ENCODE data around the gene SNRPD3. TPM values are rescaled to one million over a fixed set of nuclear protein-coding genes. Genes with fewer than 3 reads are reported as not detected.
"Not testable (repeated sequence)": the region's sequence is repeated elsewhere in the genome, so short reads cannot be mapped to it uniquely, and the experiment has no call there.

The SNRPD3 gene
- total RNA-seq, 1 experiment from 2014 or later: 270 TPM

GRCh38 chr22:24594569-24595120 is 38.8 kb downstream of the SNRPD3 start:
- ATAC-seq: no peak
- BruUV-seq (replicated peaks): no TSS peak
- H3K9me2 ChIP-seq (replicated peaks; ENCODE audit: low read length): no peaks in the 10 kb centered on the region
- H3K4me1 ChIP-seq (ENCODE audit: insufficient read depth, low read length): no peaks in the 10 kb centered on the region
- no peaks in the 10 kb centered on the region for H3K27me3 ChIP-seq (ENCODE audit: low read length)
- H3K27ac ChIP-seq (ENCODE audit: low read length): no peak overlapping the region
- ChIA-PET POLR2A (ENCODE audit: unreplicated experiment) (no interaction called here), CTCF (no interaction called here)
- no peak overlapping the region for H3K9ac ChIP-seq (ENCODE audit: low read length)
- no peaks in the 10 kb centered on the region for H3K79me2 ChIP-seq (ENCODE audit: low read length)
- no peak overlapping the region for H3K4me3 ChIP-seq (ENCODE audit: low read length)
- no peaks in the 10 kb centered on the region for H4K20me1 ChIP-seq (ENCODE audit: low read length)
- no peaks in the 10 kb centered on the region for H3F3A ChIP-seq (ENCODE audit: low read length, unreplicated experiment)
- no peak for TF ChIP-seq EZH2phosphoT487 (IDR thresholded peaks at IDR 0.05; ENCODE audit: borderline replicate concordance, low read length)
- TF ChIP-seq, protein P1, sequence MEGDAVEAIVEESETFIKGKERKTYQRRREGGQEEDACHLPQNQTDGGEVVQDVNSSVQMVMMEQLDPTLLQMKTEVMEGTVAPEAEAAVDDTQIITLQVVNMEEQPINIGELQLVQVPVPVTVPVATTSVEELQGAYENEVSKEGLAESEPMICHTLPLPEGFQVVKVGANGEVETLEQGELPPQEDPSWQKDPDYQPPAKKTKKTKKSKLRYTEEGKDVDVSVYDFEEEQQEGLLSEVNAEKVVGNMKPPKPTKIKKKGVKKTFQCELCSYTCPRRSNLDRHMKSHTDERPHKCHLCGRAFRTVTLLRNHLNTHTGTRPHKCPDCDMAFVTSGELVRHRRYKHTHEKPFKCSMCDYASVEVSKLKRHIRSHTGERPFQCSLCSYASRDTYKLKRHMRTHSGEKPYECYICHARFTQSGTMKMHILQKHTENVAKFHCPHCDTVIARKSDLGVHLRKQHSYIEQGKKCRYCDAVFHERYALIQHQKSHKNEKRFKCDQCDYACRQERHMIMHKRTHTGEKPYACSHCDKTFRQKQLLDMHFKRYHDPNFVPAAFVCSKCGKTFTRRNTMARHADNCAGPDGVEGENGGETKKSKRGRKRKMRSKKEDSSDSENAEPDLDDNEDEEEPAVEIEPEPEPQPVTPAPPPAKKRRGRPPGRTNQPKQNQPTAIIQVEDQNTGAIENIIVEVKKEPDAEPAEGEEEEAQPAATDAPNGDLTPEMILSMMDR (conservative IDR thresholded peaks at IDR 0.05; ENCODE audit: low read depth, low read length): no peak
- no peak for TF ChIP-seq EZH2 (IDR thresholded peaks at IDR 0.05; ENCODE audit: low read length, unreplicated experiment)
- H2AFZ ChIP-seq (ENCODE audit: low read length): no peak overlapping the region
- H3K36me3 ChIP-seq (ENCODE audit: low read depth, low read length): no peaks in the 10 kb centered on the region
- intact Hi-C loops (cut with micrococcal nuclease): no loop called here
- H3K9me3 ChIP-seq (ENCODE audit: low read length): no peaks in the 10 kb centered on the region
- DNase-seq: no peak
- H3K4me2 ChIP-seq (ENCODE audit: low read length): no peak overlapping the region

DNA sequence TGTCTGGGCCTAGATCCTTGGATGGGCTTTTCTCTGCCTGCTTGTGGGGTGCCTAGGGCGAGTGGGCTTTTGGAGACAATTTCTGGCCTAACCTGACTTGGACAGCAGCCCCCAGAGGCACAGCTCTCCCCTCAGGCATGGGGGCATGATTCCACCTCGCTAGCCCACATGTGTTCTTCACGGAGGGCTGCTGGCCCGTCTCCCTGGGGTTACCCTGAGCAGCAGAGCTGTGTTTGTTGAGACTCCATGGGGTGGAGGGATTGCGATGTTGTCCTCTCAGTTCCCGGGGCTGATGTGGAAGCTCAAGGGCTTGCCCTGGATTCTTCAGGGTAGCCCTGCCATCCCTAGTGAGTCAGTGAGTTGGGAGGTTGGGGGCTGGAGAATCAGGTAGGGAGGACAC is 39.4 kb downstream of the SNRPD3 start:
- no peaks in the 10 kb centered on the region for H3F3A ChIP-seq (ENCODE audit: low read length, unreplicated experiment)
- H3K36me3 ChIP-seq (ENCODE audit: low read depth, low read length): no peaks in the 10 kb centered on the region
- no peak overlapping the region for H3K9ac ChIP-seq (ENCODE audit: low read length)
- no peak overlapping the region for H3K4me2 ChIP-seq (ENCODE audit: low read length)
- no peak overlapping the region for H3K4me3 ChIP-seq (ENCODE audit: low read length)
- TF ChIP-seq EZH2phosphoT487 (IDR thresholded peaks at IDR 0.05; ENCODE audit: borderline replicate concordance, low read length) (no peak), EZH2 (IDR thresholded peaks at IDR 0.05; ENCODE audit: low read length, unreplicated experiment) (no peak)
- TF ChIP-seq, protein P1 (conservative IDR thresholded peaks at IDR 0.05; ENCODE audit: low read depth, low read length): no peak
- H4K20me1 ChIP-seq (ENCODE audit: low read length): no peaks in the 10 kb centered on the region
- no peak overlapping the region for H2AFZ ChIP-seq (ENCODE audit: low read length)
- no TSS peak for BruUV-seq (replicated peaks)
- intact Hi-C loops (cut with micrococcal nuclease): no loop called here
- no peaks in the 10 kb centered on the region for H3K27me3 ChIP-seq (ENCODE audit: low read length)
- no peak for DNase-seq
- no peak overlapping the region for H3K27ac ChIP-seq (ENCODE audit: low read length)
- no peak for ATAC-seq
- POLR2A ChIA-PET (ENCODE audit: unreplicated experiment): no interaction called here
- H3K4me1 ChIP-seq (ENCODE audit: insufficient read depth, low read length): no peaks in the 10 kb centered on the region
- no peaks in the 10 kb centered on the region for H3K9me3 ChIP-seq (ENCODE audit: low read length)
- no peaks in the 10 kb centered on the region for H3K9me2 ChIP-seq (replicated peaks; ENCODE audit: low read length)
- no peaks in the 10 kb centered on the region for H3K79me2 ChIP-seq (ENCODE audit: low read length)
- CTCF ChIA-PET: no interaction called here

- no peaks in the 10 kb centered on the region for H3K9me2 ChIP-seq (replicated peaks; ENCODE audit: low read length)
- ATAC-seq (no peak), DNase-seq (no peak)
- H3K9me3 ChIP-seq (ENCODE audit: low read length): no peaks in the 10 kb centered on the region
- no peak overlapping the region for H3K4me3 ChIP-seq (ENCODE audit: low read length)
- H3K9ac ChIP-seq (ENCODE audit: low read length): no peak overlapping the region
- H3K27me3 ChIP-seq (ENCODE audit: low read length): no peaks in the 10 kb centered on the region
- no peaks in the 10 kb centered on the region for H3F3A ChIP-seq (ENCODE audit: low read length, unreplicated experiment)
- intact Hi-C loops (cut with micrococcal nuclease): no loop called here
- POLR2A ChIA-PET (ENCODE audit: unreplicated experiment): no interaction called here
- TF ChIP-seq EZH2phosphoT487 (IDR thresholded peaks at IDR 0.05; ENCODE audit: borderline replicate concordance, low read length) (no peak), EZH2 (IDR thresholded peaks at IDR 0.05; ENCODE audit: low read length, unreplicated experiment) (no peak)
- TF ChIP-seq, protein P1 (conservative IDR thresholded peaks at IDR 0.05; ENCODE audit: low read depth, low read length): no peak
- no TSS peak for BruUV-seq (replicated peaks)
- H3K36me3 ChIP-seq (ENCODE audit: low read depth, low read length): no peaks in the 10 kb centered on the region
- no peaks in the 10 kb centered on the region for H4K20me1 ChIP-seq (ENCODE audit: low read length)
- no peaks in the 10 kb centered on the region for H3K79me2 ChIP-seq (ENCODE audit: low read length)
- H2AFZ ChIP-seq (ENCODE audit: low read length): no peak overlapping the region
- H3K4me2 ChIP-seq (ENCODE audit: low read length): no peak overlapping the region
- CTCF ChIA-PET: no interaction called here
- no peak overlapping the region for H3K27ac ChIP-seq (ENCODE audit: low read length)
- H3K4me1 ChIP-seq (ENCODE audit: insufficient read depth, low read length): no peaks in the 10 kb centered on the region
Observed at GRCh38 chr22:24595863-24596262, 40.1 kb downstream of the SNRPD3 start.

DNA sequence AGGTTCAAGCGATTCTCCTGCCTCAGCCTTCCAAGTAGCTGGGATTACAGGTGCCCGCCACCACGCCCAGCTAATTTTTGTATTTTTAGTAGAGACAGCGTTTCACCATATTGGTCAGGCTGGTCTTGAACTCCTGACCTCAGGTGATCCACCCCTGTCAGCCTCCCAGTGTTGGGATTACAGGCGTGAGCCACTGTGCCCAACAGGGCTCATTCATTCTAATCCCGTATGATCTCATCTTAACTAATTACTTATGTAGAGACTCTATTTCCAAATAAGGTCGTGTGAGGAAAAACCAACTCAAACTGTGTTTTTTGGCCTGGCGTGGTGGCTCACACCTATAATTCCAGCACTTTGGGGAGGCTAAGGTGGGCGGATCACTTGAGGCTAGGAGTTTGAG is 41.3 kb downstream of the SNRPD3 start:
- CTCF ChIA-PET; ATAC-seq; H3K27me3 ChIP-seq (ENCODE audit: low read length); POLR2A ChIA-PET (ENCODE audit: unreplicated experiment); H3K9me3 ChIP-seq (ENCODE audit: low read length); H2AFZ ChIP-seq (ENCODE audit: low read length); H3K4me1 ChIP-seq (ENCODE audit: insufficient read depth, low read length); DNase-seq; H3K9me2 ChIP-seq (replicated peaks; ENCODE audit: low read length); H3K36me3 ChIP-seq (ENCODE audit: low read depth, low read length); H3K9ac ChIP-seq (ENCODE audit: low read length); H3F3A ChIP-seq (ENCODE audit: low read length, unreplicated experiment); H3K79me2 ChIP-seq (ENCODE audit: low read length); BruUV-seq (replicated peaks); H3K27ac ChIP-seq (ENCODE audit: low read length); H4K20me1 ChIP-seq (ENCODE audit: low read length); intact Hi-C loops (cut with micrococcal nuclease); H3K4me3 ChIP-seq (ENCODE audit: low read length); H3K4me2 ChIP-seq (ENCODE audit: low read length): not testable (repeated sequence)

Measured in PC-3 (cell line).